GM23338 (cell line): Measurements from ENCODE around the gene SLC35D2.

ENCODE experiments used
- CTCF ChIP-seq, 2 experiments: fragments of 200-600 bp in 1 of 2; sonication (generic) in 1 of 2; conservative IDR thresholded peaks; 2 replicates each; pipeline versions ENCODE4 v1.5.1 to v1.6.1; 2016 to 2017; ENCODE audit warnings: antibody characterized with exemption in 2 of 2, low read depth in 2 of 2, mild to moderate bottlenecking in 2 of 2, moderate library complexity in 1 of 2
- EZH2phosphoT487 ChIP-seq: fragments of 200-600 bp; sonication (generic); IDR thresholded peaks from one replicate; pipeline ENCODE4 v1.8.1; 2018; ENCODE audit warnings: antibody characterized with exemption; ENCODE audit not compliant: unreplicated experiment
- POLR2AphosphoS5 ChIP-seq: IDR thresholded peaks from 2 replicates; pipeline ENCODE4 v1.6.1; 2016; ENCODE audit warnings: antibody characterized with exemption, low read depth
- ZNF331 ChIP-seq: fragments of 250-450 bp; sonication (Bioruptor Pico); IDR thresholded peaks from 2 replicates; pipeline ENCODE4 v1.5.0; 2020; ENCODE audit warnings: low read depth, mild to moderate bottlenecking, moderate library complexity
- TF ChIP-seq, protein P1 (sequence below): IDR thresholded peaks from one replicate; pipeline ENCODE4 v1.6.1; 2018; ENCODE audit warnings: antibody characterized with exemption; ENCODE audit not compliant: unreplicated experiment

GRCh38 chr9:96274939-96275338 is 108.6 kb downstream of the SLC35D2 start:
- TF ChIP-seq POLR2AphosphoS5, result no peak
- TF ChIP-seq CTCF (conservative IDR thresholded peaks at IDR 0.05; ENCODE audit: low read depth in 2 of 2), result no peak
- TF ChIP-seq EZH2phosphoT487, result no peak
- TF ChIP-seq, protein P1, sequence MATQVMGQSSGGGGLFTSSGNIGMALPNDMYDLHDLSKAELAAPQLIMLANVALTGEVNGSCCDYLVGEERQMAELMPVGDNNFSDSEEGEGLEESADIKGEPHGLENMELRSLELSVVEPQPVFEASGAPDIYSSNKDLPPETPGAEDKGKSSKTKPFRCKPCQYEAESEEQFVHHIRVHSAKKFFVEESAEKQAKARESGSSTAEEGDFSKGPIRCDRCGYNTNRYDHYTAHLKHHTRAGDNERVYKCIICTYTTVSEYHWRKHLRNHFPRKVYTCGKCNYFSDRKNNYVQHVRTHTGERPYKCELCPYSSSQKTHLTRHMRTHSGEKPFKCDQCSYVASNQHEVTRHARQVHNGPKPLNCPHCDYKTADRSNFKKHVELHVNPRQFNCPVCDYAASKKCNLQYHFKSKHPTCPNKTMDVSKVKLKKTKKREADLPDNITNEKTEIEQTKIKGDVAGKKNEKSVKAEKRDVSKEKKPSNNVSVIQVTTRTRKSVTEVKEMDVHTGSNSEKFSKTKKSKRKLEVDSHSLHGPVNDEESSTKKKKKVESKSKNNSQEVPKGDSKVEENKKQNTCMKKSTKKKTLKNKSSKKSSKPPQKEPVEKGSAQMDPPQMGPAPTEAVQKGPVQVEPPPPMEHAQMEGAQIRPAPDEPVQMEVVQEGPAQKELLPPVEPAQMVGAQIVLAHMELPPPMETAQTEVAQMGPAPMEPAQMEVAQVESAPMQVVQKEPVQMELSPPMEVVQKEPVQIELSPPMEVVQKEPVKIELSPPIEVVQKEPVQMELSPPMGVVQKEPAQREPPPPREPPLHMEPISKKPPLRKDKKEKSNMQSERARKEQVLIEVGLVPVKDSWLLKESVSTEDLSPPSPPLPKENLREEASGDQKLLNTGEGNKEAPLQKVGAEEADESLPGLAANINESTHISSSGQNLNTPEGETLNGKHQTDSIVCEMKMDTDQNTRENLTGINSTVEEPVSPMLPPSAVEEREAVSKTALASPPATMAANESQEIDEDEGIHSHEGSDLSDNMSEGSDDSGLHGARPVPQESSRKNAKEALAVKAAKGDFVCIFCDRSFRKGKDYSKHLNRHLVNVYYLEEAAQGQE, result no peak
- no peak for TF ChIP-seq ZNF331
